KOPT-K1 (cell line): ENCODE results near the gene C2orf72.
"Not testable (repeated sequence)": the region's sequence is repeated elsewhere in the genome, so short reads cannot be mapped to it uniquely, and the experiment has no call there.

ENCODE experiments used
- H3K27ac ChIP-seq: fragments of 200-600 bp; sonication (generic); 2 replicates; pipeline ENCODE4 v1.5.1; 2016; ENCODE audit warnings: antibody characterized with exemption, mild to moderate bottlenecking, low read depth, low read length; ENCODE audit not compliant: poor library complexity, severe bottlenecking
- H3K36me3 ChIP-seq: fragments of 200-600 bp; sonication (generic); 2 replicates; pipeline ENCODE4 v1.5.1; 2017; ENCODE audit warnings: antibody characterized with exemption, mild to moderate bottlenecking, low read length, moderate library complexity; ENCODE audit not compliant: insufficient read depth
- H3K9me3 ChIP-seq: fragments of 200-600 bp; sonication (generic); 2 replicates; pipeline ENCODE4 v1.5.1; 2017; ENCODE audit warnings: antibody characterized with exemption, low read length, mild to moderate bottlenecking; ENCODE audit not compliant: insufficient read depth, poor library complexity, severe bottlenecking

Gene C2orf72

DNA sequence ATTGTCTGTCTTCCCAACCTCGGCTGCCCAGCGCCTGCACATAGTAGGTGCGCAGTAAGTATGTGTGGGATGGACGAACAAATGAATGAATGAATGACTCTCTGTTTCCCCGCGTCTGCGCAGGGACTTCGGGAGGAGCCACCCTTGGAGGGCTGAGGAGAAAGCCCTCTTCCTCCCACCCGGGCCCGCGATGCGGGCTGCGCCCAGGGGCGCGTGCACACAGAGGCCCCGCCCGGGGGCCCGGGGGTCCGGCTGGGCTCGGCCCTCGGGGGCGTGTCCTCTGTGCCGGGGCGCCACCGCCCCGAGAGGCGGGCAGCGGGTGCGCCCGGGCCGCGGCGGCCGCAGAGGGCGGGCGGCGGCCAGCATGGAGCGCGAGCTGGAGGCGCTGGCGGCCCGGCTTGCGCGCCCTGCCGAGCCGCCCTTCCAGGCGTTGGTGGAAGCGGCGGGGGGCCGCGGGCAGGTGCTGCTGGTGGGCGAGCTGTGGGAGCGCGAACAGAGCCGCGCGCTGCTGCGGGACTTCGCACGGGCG is at the start of gene C2orf72:
TSS of gene C2orf72 (plus strand) at position 322 of the 529 bp plus-strand sequence. CDS start at position 365, 43 bp downstream.
- no peak within 1 kb of the TSS for H3K27ac ChIP-seq
- no peaks in the 10 kb centered on the region for H3K9me3 ChIP-seq
- no peaks in the 10 kb centered on the region for H3K36me3 ChIP-seq

- Histone ChIP-seq H3K36me3 (no peaks in the 10 kb centered on the region), H3K9me3 (no peaks in the 10 kb centered on the region), H3K27ac (no peak overlapping the region)
These were observed 47.6 kb upstream of the C2orf72 start for GRCh38 chr2:230989731-230990130.

DNA sequence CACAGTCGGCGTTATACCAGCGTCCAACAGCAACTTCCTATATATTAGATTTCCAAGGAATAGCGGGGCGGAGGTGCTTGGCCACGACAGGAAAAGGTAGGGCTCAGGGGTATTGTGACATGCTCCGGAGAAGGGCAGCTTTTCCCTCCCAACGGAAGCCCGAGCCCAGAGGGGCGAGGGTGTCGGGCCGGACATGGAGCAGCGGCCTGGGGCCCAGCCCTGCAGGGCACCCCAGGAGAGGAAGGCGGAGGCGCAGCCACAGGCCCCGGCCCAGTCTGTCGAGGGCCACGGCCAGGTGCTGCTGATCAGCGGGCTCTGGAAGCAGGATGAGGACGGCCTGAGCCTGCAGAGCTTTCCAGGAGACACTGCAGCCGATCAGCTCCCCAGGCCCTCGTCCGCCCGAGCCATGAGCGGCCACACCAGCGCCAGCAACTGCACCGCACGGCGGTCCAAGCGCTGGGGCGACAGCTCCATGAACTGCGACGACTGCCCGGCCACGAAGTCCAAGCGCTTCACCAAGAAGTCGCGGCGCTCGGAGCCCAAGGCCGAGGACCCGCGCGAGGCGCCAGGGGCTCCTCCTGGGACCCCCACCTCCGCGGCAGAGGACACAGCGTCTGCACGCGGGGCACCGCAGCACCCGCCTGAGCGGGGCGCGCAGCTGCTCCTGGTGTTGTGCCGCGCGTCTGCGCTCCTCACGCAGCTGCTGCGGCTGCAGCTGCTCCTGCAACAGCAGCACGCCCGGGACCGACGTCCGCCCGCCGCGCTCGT is 47.0 kb upstream of the C2orf72 start:
- Histone ChIP-seq H3K27ac (no peak overlapping the region), H3K9me3 (no peaks in the 10 kb centered on the region), H3K36me3 (no peaks in the 10 kb centered on the region)

- no peak overlapping the region for H3K27ac ChIP-seq
- no peaks in the 10 kb centered on the region for H3K36me3 ChIP-seq
- no peaks in the 10 kb centered on the region for H3K9me3 ChIP-seq
These were observed 46.5 kb upstream of the C2orf72 start for GRCh38 chr2:230990899-230991150.

DNA sequence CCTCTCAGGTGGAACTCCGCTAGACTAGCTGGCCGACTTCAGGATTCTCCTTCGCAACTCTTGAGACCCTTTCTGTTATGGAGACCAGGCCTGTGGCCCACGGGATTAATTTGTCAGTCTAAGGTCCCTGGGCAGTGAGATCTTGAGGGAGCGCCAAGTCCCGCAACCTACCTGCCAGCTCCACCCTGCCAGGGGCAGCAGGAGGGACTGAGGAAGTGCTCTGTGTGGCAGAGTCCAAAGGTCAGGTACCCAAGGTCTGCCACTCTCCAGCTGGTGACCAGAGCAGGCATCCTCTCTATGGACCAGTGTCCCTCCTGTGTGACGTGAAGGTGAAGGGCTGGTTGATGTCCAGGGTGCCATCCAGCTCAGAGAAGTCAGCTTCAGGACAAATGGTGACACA is 45.7 kb upstream of the C2orf72 start:
- Histone ChIP-seq H3K36me3 (no peaks in the 10 kb centered on the region), H3K27ac (no peak overlapping the region), H3K9me3 (peaks cover 4% of the 10 kb centered on the region)

- H3K27ac ChIP-seq, result no peak within 1 kb of the TSS
- H3K9me3 ChIP-seq, result peaks cover 18% of the 10 kb centered on the region
- no peaks in the 10 kb centered on the region for H3K36me3 ChIP-seq
These were observed 41.5 kb upstream of the C2orf72 start, which contains the start of gene SPATA3 for GRCh38 chr2:230995821-230996220. TSS of gene SPATA3 (plus strand) at chr2:230996121. CDS start at chr2:230996234, 113 bp downstream.

DNA sequence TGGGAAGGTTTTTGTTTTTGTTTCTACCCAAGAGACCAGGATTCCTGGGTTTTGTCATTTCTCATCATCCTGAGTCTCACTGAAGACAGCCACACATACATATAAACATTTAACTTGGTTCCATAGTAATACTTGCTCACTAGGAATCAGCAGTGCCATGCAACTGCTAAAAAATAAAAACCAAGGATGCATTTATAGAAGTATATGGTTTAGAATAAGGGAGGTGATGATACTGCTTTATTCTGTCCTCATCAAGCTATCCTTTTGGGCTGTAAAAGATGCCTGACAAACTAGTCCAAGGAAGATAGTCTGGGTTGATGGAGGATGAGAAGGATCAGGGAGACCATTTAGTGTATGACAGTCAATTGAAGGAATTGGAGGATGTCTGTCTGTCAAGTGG is 40.7 kb upstream of the C2orf72 start:
- H3K9me3 ChIP-seq, result peaks cover 18% of the 10 kb centered on the region
- H3K27ac ChIP-seq, result no peak overlapping the region

DNA sequence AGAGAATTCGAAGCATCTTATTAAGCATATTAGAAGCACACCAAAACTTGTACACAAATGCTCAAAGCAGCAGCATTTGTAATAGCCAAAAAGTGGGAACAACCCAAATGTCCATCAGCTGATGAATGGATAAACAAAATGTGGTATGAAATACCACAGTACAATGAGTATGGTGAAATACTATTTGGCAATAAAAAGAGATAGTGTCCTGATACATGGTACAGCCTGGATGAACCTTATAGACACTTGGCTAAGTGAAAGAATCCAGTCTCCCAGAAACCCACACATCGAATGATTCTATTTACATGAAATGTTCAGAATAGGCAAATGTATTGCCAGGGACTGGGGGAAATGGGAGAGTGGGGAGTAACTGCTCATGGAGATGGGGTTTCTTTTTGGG is 38.4 kb upstream of the C2orf72 start:
- no peak overlapping the region for H3K27ac ChIP-seq
- no peaks in the 10 kb centered on the region for H3K36me3 ChIP-seq
- peaks cover 18% of the 10 kb centered on the region for H3K9me3 ChIP-seq

More for the DNA sequence above, 40.7 kb upstream of the C2orf72 start:
- H3K36me3 ChIP-seq, result no peaks in the 10 kb centered on the region

DNA sequence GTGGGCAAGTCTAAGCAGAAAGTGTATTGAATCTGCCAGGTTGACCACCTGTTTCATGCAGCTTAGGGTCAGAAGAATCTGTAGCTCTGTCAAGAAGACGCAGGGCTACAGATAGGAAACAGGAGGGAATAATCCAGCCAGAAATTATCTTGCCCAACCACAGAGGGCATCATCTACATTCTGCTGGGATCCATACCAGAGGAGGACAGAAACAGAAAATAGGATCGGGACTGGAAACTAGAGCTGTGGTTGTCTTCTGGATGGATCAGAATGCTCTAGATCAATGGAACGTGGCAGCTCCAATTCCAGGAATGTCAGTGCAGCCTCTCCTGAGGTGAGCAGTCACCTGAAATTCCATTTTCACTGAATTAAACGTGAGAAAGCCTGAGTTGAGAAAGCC is 37.8 kb upstream of the C2orf72 start:
- Histone ChIP-seq H3K36me3 (no peaks in the 10 kb centered on the region), H3K9me3 (peaks cover 18% of the 10 kb centered on the region), H3K27ac (no peak overlapping the region)

GRCh38 chr2:231000211-231000904 is 37.0 kb upstream of the C2orf72 start:
- no peak overlapping the region for H3K27ac ChIP-seq
- H3K9me3 ChIP-seq, result peaks cover 18% of the 10 kb centered on the region
- no peaks in the 10 kb centered on the region for H3K36me3 ChIP-seq

DNA sequence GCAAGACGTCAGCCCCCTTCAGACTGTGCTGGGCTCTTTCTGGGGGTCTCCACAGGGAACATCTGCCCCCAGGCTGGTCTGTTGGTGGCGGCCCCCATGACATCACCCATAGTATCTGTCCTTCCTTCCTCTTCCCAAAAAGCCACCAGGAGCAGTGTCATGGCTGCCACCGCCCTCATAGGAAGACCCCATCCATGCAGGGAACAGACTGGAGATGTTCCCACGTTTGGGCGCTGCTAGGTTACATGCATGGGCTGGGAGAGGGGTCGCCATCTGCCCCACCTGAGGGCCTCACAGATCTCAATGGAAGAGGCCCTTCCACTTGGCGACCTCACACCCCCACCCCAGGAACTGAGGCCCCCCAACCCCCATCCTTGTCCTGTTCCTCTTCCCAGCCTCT is 36.3 kb upstream of the C2orf72 start:
- Histone ChIP-seq H3K9me3 (peaks cover 18% of the 10 kb centered on the region), H3K27ac (no peak overlapping the region), H3K36me3 (no peaks in the 10 kb centered on the region)

- Histone ChIP-seq H3K36me3 (no peaks in the 10 kb centered on the region), H3K9me3 (peaks cover 11% of the 10 kb centered on the region), H3K27ac (no peak overlapping the region)
These were observed 35.4 kb upstream of the C2orf72 start for GRCh38 chr2:231001921-231002320.

DNA sequence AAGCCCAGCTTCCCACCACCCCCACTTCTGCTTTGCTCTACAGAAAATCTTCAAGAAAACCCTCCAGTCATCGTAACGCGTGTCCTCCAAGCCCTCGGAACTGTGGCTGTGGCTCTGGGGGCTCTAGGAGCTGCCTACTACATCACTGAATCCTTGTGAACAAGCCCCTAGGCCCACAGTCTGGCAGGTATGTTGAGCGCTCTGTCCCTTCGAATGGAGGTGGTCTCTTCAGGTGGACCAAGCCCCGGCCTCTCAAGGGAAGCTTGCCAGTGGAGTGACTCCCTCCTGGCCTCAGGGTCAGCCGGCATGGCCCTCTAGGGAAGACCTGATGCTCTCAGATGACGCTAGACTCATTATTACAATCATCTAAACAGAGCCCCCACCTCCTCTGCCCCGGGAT is 34.7 kb upstream of the C2orf72 start:
- H3K36me3 ChIP-seq, result no peaks in the 10 kb centered on the region
- peaks cover 4% of the 10 kb centered on the region for H3K9me3 ChIP-seq
- no peak overlapping the region for H3K27ac ChIP-seq

DNA sequence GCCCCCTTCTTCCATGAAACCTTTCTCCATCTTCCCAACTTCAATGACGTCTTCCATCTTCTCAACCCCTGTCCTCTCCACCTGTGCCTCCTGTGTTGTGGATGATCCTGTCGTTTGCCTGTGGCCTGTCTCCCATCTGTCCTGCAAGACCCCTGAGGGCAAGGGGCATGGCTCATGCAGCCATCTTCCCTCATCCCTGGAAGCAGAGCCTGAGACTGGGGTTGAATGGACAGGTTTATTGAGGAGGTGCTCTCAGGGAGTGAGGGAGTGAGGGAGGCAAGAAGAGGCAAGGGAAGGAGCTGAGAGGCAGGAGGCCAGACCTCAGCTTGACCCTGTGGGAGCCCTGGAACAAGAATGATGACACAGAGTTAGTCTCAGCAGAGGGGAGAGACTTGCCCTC is 34.1 kb upstream of the C2orf72 start:
- no peak overlapping the region for H3K27ac ChIP-seq
- H3K9me3 ChIP-seq, result peaks cover 3% of the 10 kb centered on the region
- H3K36me3 ChIP-seq, result no peaks in the 10 kb centered on the region

GRCh38 chr2:231004930-231005329 is 32.4 kb upstream of the C2orf72 start:
- not testable (repeated sequence) for H3K36me3 ChIP-seq

More at GRCh38 chr2:231004930-231005329, 32.4 kb upstream of the C2orf72 start:
- not testable (repeated sequence) for H3K9me3 ChIP-seq, H3K27ac ChIP-seq
